ENCODE data around the gene SSH2. TPM values are rescaled to one million over a fixed set of nuclear protein-coding genes. Genes with fewer than 3 reads are reported as not detected.
"Not testable (repeated sequence)": the region's sequence is repeated elsewhere in the genome, so short reads cannot be mapped to it uniquely, and the experiment has no call there.

The SSH2 gene, protein sequence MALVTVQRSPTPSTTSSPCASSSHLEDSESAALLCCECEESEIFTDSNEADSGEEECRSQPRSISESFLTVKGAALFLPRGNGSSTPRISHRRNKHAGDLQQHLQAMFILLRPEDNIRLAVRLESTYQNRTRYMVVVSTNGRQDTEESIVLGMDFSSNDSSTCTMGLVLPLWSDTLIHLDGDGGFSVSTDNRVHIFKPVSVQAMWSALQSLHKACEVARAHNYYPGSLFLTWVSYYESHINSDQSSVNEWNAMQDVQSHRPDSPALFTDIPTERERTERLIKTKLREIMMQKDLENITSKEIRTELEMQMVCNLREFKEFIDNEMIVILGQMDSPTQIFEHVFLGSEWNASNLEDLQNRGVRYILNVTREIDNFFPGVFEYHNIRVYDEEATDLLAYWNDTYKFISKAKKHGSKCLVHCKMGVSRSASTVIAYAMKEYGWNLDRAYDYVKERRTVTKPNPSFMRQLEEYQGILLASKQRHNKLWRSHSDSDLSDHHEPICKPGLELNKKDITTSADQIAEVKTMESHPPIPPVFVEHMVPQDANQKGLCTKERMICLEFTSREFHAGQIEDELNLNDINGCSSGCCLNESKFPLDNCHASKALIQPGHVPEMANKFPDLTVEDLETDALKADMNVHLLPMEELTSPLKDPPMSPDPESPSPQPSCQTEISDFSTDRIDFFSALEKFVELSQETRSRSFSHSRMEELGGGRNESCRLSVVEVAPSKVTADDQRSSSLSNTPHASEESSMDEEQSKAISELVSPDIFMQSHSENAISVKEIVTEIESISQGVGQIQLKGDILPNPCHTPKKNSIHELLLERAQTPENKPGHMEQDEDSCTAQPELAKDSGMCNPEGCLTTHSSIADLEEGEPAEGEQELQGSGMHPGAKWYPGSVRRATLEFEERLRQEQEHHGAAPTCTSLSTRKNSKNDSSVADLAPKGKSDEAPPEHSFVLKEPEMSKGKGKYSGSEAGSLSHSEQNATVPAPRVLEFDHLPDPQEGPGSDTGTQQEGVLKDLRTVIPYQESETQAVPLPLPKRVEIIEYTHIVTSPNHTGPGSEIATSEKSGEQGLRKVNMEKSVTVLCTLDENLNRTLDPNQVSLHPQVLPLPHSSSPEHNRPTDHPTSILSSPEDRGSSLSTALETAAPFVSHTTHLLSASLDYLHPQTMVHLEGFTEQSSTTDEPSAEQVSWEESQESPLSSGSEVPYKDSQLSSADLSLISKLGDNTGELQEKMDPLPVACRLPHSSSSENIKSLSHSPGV (N-terminal part only)
- total RNA-seq, result 11.2 TPM

DNA sequence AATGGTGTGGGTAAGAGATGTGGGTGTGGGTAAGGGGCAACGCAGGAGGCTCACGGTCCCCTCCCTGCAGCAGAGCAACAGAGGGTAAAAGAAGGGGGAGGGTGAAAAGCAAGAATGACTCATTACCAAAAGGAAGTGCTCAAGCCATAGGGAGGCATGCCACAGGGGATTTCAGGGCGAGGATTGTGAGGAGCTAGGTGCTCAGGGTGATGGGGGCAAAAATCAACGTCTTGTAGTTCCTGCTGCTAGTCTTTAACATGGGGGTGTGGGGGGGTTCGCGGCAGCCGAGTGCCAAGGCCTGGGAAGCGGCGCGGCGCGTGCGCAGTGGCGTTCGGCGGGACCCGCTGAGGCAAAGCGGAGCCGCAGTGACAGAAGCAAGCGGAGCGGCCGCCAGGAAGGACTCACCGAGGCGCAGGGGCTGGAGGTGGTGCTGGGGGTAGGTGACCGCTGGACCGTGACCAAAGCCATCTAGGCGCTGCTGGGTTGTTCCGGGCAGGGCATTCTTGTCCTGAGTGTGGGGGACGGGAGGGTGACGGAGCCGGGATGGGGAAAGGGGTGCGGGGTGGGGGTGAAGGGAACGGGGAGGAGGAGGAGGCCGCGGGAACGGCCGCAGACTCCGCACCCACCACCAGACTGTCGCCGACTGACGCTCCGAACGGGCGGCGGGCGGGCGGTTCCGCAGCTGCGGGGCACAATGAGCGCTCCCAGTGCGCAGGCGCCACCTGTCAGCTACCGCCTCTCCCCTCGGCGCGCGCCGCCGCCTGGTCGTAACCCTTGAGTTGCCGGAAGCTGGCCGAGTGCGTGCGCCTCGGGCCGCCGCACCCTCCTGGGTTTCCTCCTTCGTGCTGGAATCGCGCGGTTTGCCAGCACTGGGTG, at the start of gene SSH2:
SSH2 (minus strand) TSS at position 696 of the 876 bp plus-strand sequence; CDS start at position 468, 228 bp downstream.
- ATAC-seq (peak; percentile 91), DNase-seq (ENCODE audit: low spot score) (peak; percentile 91)

DNA sequence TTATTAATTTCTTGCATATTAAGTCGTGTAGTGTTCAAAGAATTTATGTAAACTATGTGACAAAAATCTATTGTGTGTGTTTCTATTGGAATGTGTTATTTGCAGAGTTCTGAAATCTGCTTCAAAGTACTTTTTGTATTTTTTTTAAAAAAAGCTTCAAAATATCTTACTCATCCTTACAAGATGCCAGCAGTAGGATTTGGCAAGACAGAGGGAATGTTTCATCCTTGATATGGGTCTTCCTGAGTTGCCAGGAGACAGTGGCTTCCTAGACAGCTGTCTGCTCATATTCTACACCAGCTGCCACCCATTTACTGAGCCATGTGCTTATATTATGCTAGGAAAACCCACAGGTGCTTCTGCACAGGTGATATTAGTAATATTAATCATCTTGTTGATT, 47.8 kb upstream of the SSH2 start:
- no peak for DNase-seq (ENCODE audit: low spot score)
- ATAC-seq, result no peak

GRCh38 chr17:29973005-29973404, 43.0 kb upstream of the SSH2 start:
- DNase-seq (ENCODE audit: low spot score), result no peak
- ATAC-seq, result no peak

DNA sequence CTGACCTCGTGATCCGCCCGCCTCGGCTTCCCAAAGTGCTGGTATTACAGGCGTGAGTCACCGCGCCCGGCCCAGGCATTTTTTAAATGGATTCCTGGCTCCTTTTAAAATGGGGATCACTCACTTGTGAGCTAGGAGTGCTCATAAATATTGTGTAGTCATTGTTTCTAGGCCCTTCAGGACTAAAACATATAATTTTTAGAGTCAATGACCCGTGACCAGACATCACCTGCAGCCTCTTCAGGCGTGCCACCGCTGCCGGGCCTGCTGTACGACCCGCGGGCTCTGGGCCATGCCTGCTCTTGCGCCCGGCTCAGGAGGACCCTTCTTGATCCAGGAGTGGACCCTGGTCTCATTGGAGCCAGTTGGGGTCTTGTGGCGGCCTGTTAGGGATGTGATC, 42.2 kb upstream of the SSH2 start:
- no peak for DNase-seq (ENCODE audit: low spot score)
- ATAC-seq, result no peak

GRCh38 chr17:29968271-29968670, 38.2 kb upstream of the SSH2 start:
- no peak for DNase-seq (ENCODE audit: low spot score)
- no peak for ATAC-seq

- ATAC-seq (no peak), DNase-seq (ENCODE audit: low spot score) (no peak)
Observed at GRCh38 chr17:29962656-29963055, 32.6 kb upstream of the SSH2 start.

GRCh38 chr17:29959658-29960337, 29.8 kb upstream of the SSH2 start:
- DNase-seq (ENCODE audit: low spot score), result no peak
- ATAC-seq, result no peak

DNA sequence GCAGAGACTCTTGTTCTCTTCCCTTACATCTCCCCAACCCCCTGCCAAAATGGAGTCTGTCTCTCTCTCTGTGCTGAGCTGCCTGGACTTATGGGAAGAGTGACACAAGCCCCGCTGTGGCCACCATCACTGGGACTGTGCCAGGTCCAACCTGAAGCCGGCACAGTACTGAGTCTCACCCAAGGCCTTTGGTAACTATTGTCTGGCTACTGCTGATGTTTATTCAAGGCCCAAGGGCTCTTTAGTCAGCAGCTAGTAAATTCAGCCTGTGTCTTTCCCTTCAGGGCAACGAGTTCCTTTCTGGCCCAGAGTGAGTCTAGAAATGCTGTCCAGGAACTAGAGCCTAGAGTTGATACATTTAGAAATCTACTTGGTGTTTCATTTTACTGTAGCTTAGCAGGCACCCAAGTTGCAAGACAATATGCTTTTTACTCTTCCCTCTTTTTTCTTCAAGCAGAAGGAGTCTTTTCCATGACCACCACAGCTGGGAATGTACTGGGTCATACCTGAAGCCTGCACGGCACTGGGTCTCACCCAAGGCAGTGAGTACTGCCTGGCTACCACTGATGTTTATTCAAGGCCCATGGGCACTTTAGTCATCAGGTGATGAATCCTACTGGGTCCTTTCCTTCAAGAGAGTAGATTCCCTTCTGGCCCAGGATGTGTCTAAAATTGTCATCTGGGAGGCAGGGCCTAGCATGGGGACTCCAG, 29.1 kb upstream of the SSH2 start:
- no peak for ATAC-seq
- DNase-seq (ENCODE audit: low spot score), result no peak

GRCh38 chr17:29957488-29957887, 27.5 kb upstream of the SSH2 start:
- not testable (repeated sequence) for DNase-seq (ENCODE audit: low spot score); ATAC-seq

GRCh38 chr17:29956225-29956624, 26.2 kb upstream of the SSH2 start:
- DNase-seq (ENCODE audit: low spot score) (no peak), ATAC-seq (no peak)

DNA sequence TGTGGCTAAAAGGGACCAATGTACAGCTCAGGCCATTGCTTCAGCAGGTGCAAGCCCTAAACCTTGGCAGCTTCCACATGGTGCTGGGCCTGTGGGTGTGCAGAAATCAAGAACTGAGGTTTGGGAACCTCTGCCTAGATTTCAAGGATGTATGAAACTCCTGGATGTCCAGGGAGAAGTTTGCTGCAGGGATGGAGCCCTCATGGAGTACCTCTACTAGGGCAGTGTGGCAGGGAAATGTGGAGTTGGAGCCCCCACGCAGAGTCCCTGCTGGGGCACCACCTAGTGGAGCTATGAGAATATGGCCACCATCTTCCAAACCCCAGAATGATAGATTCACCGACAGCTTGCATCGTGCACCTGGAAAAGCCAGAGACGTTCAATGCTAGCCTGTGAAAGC, 24.4 kb upstream of the SSH2 start:
- DNase-seq (ENCODE audit: low spot score), result no peak
- ATAC-seq, result no peak

DNA sequence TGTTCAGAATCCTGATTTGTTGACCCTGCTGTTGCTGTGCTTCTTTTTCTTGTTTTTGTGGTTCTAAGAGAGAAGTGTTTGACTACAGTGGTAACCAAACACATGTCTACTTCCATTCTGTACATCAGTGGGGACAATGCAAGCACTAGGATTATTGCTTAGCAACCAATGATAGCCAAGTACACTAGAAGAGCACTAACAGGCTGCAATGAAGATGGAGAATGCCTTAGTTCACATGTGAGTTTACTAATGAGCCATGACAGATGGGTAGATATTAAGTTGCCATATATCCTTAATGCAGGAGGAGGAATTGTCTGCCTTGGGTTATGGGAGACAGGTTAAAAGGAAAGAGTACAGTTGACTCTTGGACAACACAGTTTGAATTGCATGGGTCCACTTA, 19.7 kb upstream of the SSH2 start:
- ATAC-seq (no peak), DNase-seq (ENCODE audit: low spot score) (no peak)

GRCh38 chr17:29948448-29949215, 18.6 kb upstream of the SSH2 start:
- ATAC-seq (no peak), DNase-seq (ENCODE audit: low spot score) (no peak)

DNA sequence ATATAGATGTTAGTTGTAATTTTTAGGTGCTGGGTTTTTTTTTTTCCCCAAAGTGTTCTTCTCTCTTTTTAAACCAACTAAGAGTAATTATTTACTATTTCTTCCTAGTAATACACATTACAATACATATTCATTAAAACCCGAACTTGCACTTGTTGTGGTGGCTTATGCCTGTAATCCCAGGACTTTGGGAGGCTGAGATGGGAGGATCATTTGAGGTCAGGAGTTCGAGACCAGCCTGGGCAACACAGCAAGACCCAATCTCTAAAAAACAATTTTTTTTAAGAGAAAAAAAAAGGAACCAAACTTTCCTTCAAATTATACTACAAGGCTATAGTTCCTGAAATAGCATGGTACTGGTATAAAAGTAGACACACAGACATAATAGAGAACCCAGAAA, 15.3 kb upstream of the SSH2 start:
- DNase-seq (ENCODE audit: low spot score) (no peak), ATAC-seq (no peak)

DNA sequence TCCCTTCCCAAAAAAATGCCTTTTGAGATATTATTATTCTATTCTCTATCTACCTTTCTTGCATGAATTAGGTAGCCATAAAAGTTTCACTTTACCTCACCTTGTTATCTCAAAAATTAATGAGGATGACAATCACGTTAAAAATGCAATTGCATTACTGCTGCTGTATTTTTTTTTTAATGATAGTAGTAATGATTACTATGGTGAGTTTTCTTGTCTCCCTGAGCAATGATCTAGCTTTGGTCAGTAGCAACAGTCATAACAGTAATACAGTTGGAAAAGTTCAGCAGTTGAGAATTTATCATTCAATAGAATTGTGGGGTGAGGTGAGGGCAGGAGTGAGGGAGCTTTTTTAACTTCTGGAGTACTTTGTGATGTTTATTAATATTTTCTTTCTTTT, 11.3 kb upstream of the SSH2 start, which contains the start of gene EFCAB5:
EFCAB5 (plus strand) TSS at position 301 of the 400 bp plus-strand sequence. CDS start 163 bp downstream, outside the sequence.
- DNase-seq (ENCODE audit: low spot score), result no peak
- no peak for ATAC-seq

- DNase-seq (ENCODE audit: low spot score) (no peak), ATAC-seq (no peak)
Observed at GRCh38 chr17:29936724-29937123, 6.7 kb upstream of the SSH2 start.

DNA sequence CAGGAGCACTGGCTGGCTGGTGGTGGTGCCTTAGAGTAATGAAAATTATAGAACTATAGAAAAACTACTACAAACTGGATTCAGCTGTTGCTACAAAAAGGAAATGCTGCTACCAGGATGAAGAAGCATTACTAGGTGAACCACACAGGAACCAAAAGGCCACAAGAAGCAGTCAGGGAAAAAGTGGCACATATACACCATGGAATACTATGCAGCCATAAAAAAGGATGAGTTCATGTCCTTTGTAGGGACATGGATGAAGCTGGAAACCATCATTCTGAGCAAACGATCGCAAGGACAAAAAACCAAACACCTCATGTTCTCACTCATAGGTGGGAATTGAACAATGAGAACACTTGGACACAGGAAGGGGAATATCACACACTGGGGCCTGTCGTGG, 5.9 kb upstream of the SSH2 start:
- DNase-seq (ENCODE audit: low spot score); ATAC-seq: not testable (repeated sequence)

DNA sequence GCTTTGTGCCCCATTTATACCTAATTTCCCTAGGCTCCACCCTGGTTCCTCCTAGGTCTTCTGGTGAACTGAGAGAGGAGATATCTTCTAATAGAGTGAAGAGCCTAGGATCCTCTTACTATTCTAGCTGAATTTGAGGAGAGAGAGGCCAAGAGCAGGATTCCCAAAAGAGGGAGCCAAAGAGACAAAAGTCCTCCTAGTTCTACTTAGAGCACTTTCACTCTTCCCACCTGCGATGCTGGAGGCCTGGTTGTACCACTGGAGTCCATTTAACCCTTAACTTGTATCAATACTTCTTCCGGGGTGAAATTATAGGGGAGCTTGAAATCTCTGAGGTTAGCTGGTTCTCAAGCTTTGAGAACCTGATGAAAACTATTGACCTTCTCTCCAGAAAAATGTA, 3.4 kb upstream of the SSH2 start:
- DNase-seq (ENCODE audit: low spot score), result no peak
- no peak for ATAC-seq

Data from left lobe of liver (tissue), 2 donors.